RWPE2 (cell line): ENCODE measurements around the gene SARNP.

Experiments used
- ATAC-seq: fragments of 200-7000 bp; cut with Tn5 transposase; 3 replicates; pipeline ENCODE4 v1.9.1; 2021; ENCODE audit warnings: low read depth
- DNase-seq: peaks from one replicate; pipeline ENCODE4 v3.0.0-alpha.2; 2020; ENCODE audit warnings: low spot score
- H3K27ac ChIP-seq: fragments of 450-650 bp; 2 replicates; pipeline ENCODE4 v1.5.1; 2017; ENCODE audit warnings: mild to moderate bottlenecking; ENCODE audit not compliant: poor library complexity, severe bottlenecking
- H3K27me3 ChIP-seq: fragments of 250-450 bp; sonication (Bioruptor Pico); 2 replicates; pipeline ENCODE4 v1.5.1; 2021; ENCODE audit warnings: mild to moderate bottlenecking, moderate library complexity; ENCODE audit not compliant: insufficient read depth, poor library complexity, severe bottlenecking
- H3K36me3 ChIP-seq: fragments of 250-450 bp; sonication (Bioruptor Pico); 2 replicates; pipeline ENCODE4 v1.5.1; 2020; ENCODE audit warnings: low read depth, mild to moderate bottlenecking, moderate library complexity
- H3K4me1 ChIP-seq: fragments of 250-450 bp; sonication (Bioruptor Pico); 2 replicates; pipeline ENCODE4 v1.5.1; 2021; ENCODE audit warnings: mild to moderate bottlenecking, moderate library complexity; ENCODE audit not compliant: insufficient read depth, poor library complexity, severe bottlenecking
- H3K4me3 ChIP-seq: fragments of 250-450 bp; sonication (Bioruptor Pico); 2 replicates; pipeline ENCODE4 v1.5.1; 2021; ENCODE audit warnings: mild to moderate bottlenecking, moderate library complexity; ENCODE audit not compliant: severe bottlenecking
- H3K9me3 ChIP-seq: fragments of 250-450 bp; sonication (Bioruptor Pico); 2 replicates; pipeline ENCODE4 v1.5.1; 2021; ENCODE audit warnings: mild to moderate bottlenecking, moderate library complexity; ENCODE audit not compliant: severe bottlenecking
- TF ChIP-seq, protein P1 (sequence below): fragments of 450-650 bp; IDR thresholded peaks from one replicate; pipeline ENCODE4 v1.5.1; 2017; ENCODE audit warnings: mild to moderate bottlenecking, moderate library complexity; ENCODE audit not compliant: poor library complexity, severe bottlenecking

SARNP gene

GRCh38 chr12:55861871-55862270 lies 44.3 kb upstream of the SARNP start:
- no peak for ATAC-seq
- Histone ChIP-seq H3K27ac (no peak overlapping the region), H3K4me3 (no peak overlapping the region), H3K9me3 (peaks cover 3% of the 10 kb centered on the region), H3K27me3 (no peaks in the 10 kb centered on the region), H3K36me3 (no peaks in the 10 kb centered on the region), H3K4me1 (no peaks in the 10 kb centered on the region)
- DNase-seq, result no peak
- TF ChIP-seq, protein P1, sequence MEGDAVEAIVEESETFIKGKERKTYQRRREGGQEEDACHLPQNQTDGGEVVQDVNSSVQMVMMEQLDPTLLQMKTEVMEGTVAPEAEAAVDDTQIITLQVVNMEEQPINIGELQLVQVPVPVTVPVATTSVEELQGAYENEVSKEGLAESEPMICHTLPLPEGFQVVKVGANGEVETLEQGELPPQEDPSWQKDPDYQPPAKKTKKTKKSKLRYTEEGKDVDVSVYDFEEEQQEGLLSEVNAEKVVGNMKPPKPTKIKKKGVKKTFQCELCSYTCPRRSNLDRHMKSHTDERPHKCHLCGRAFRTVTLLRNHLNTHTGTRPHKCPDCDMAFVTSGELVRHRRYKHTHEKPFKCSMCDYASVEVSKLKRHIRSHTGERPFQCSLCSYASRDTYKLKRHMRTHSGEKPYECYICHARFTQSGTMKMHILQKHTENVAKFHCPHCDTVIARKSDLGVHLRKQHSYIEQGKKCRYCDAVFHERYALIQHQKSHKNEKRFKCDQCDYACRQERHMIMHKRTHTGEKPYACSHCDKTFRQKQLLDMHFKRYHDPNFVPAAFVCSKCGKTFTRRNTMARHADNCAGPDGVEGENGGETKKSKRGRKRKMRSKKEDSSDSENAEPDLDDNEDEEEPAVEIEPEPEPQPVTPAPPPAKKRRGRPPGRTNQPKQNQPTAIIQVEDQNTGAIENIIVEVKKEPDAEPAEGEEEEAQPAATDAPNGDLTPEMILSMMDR, result no peak

- H3K4me3 ChIP-seq, result no peak overlapping the region
- H3K4me1 ChIP-seq, result no peaks in the 10 kb centered on the region
- peaks cover 3% of the 10 kb centered on the region for H3K9me3 ChIP-seq
- ATAC-seq (no peak), DNase-seq (no peak)
- no peak overlapping the region for H3K27ac ChIP-seq
- TF ChIP-seq, protein P1, result no peak
- no peaks in the 10 kb centered on the region for H3K27me3 ChIP-seq
- H3K36me3 ChIP-seq, result no peaks in the 10 kb centered on the region
These were observed 43.9 kb upstream of the SARNP start for GRCh38 chr12:55861396-55861795.

GRCh38 chr12:55852740-55853139 lies 35.2 kb upstream of the SARNP start:
- no peak overlapping the region for H3K4me3 ChIP-seq
- no peak for ATAC-seq
- H3K27me3 ChIP-seq, result no peaks in the 10 kb centered on the region
- no peaks in the 10 kb centered on the region for H3K9me3 ChIP-seq
- H3K4me1 ChIP-seq, result peaks cover 6% of the 10 kb centered on the region
- H3K36me3 ChIP-seq, result no peaks in the 10 kb centered on the region
- no peak for DNase-seq
- no peak overlapping the region for H3K27ac ChIP-seq
- TF ChIP-seq, protein P1, result no peak

GRCh38 chr12:55850893-55851292 lies 33.4 kb upstream of the SARNP start:
- DNase-seq, result no peak
- TF ChIP-seq, protein P1, result no peak
- Histone ChIP-seq H3K4me3 (no peak overlapping the region), H3K27me3 (no peaks in the 10 kb centered on the region), H3K36me3 (no peaks in the 10 kb centered on the region), H3K4me1 (peaks cover 16% of the 10 kb centered on the region), H3K27ac (no peak overlapping the region), H3K9me3 (no peaks in the 10 kb centered on the region)
- no peak for ATAC-seq

DNA sequence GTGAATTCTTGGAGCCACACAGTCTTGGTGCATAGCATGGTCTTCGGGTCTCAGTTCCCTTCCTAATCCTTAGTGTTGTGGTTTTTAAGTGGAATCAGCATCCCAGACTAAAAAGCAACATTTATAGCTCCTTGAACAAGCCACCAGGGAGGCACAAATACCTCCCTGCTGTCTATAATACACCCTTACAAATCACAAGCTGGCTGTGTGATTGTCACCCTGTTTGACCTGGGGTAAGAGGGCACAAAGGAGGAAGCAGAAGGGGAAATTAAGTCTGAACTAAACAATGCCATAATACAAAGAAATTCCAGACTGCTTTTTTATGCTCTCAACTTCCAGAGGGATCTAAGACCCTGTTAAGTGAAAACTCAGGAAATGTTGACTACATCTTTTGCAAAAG lies 32.9 kb upstream of the SARNP start:
- DNase-seq, result no peak
- H3K27ac ChIP-seq, result no peak overlapping the region
- peaks cover 16% of the 10 kb centered on the region for H3K4me1 ChIP-seq
- TF ChIP-seq, protein P1, result no peak
- no peaks in the 10 kb centered on the region for H3K36me3 ChIP-seq
- no peaks in the 10 kb centered on the region for H3K9me3 ChIP-seq
- ATAC-seq, result no peak
- H3K27me3 ChIP-seq, result no peaks in the 10 kb centered on the region
- H3K4me3 ChIP-seq, result no peak overlapping the region
